Suprapubic skin (tissue), 4 donors: ENCODE results near the gene B3GALT5.

Experiments
- EP300 ChIP-seq: sonication (generic); formaldehyde crosslinking; IDR thresholded peaks from one replicate; pipeline ENCODE4 v1.6.1; 2017; ENCODE audit warnings: antibody characterized with exemption
- POLR2A ChIP-seq, 2 donors: fragments of 450-650 bp; IDR thresholded peaks; one replicate each; pipeline ENCODE4 v1.6.1; 2017; ENCODE audit warnings: antibody characterized with exemption in 2 of 2, mild to moderate bottlenecking in 2 of 2, moderate library complexity in 2 of 2
- POLR2AphosphoS5 ChIP-seq, 3 donors: sonication (generic); formaldehyde crosslinking; IDR thresholded peaks; one replicate each; pipeline ENCODE4 v1.6.1; 2017; ENCODE audit warnings: antibody characterized with exemption in 3 of 3
- TF ChIP-seq, protein P1 (sequence below), 2 donors: fragments of 200-600 bp in 1 of 2; fragments of 450-650 bp in 1 of 2; sonication (generic) in 1 of 2; IDR thresholded peaks; one replicate each; pipeline ENCODE4 v1.5.1; 2016 to 2019; ENCODE audit warnings: antibody characterized with exemption in 2 of 2, mild to moderate bottlenecking in 1 of 2, moderate library complexity in 1 of 2

- TF ChIP-seq POLR2AphosphoS5 (IDR thresholded peaks at IDR 0.05), result no peak
- no peak for TF ChIP-seq POLR2A (IDR thresholded peaks at IDR 0.05)
- TF ChIP-seq, protein P1, sequence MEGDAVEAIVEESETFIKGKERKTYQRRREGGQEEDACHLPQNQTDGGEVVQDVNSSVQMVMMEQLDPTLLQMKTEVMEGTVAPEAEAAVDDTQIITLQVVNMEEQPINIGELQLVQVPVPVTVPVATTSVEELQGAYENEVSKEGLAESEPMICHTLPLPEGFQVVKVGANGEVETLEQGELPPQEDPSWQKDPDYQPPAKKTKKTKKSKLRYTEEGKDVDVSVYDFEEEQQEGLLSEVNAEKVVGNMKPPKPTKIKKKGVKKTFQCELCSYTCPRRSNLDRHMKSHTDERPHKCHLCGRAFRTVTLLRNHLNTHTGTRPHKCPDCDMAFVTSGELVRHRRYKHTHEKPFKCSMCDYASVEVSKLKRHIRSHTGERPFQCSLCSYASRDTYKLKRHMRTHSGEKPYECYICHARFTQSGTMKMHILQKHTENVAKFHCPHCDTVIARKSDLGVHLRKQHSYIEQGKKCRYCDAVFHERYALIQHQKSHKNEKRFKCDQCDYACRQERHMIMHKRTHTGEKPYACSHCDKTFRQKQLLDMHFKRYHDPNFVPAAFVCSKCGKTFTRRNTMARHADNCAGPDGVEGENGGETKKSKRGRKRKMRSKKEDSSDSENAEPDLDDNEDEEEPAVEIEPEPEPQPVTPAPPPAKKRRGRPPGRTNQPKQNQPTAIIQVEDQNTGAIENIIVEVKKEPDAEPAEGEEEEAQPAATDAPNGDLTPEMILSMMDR (IDR thresholded peaks at IDR 0.05), result no peak
- no peak for TF ChIP-seq EP300
These were observed 61.0 kb downstream of the B3GALT5 start for GRCh38 chr21:39673736-39674135.
